Measurements from ENCODE around the gene LRIT1.

DNA sequence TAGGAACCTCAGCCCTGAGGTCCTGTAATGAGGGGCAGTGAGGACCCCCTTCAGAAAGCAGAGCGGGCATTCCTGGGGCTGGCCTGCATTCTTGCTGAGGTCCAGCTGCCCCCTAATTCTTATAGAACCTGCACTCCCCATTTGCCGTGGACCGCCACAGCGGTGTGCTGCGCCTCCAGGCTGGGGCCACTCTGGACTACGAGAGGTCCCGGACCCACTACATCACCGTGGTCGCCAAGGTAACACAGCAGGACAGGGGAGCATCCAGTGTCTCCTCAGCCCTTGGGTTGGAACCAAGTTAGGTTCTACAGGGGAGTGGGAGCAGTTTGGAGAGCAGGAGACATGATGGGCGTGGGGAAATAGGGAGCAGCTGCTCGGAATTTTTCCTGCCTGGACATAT is 39.7 kb downstream of the LRIT1 start:
- TF ChIP-seq EZH2 (IDR thresholded peaks at IDR 0.05; ENCODE audit: insufficient read depth, poor library complexity, severe bottlenecking), result no peak
- no peak for TF ChIP-seq EZH2phosphoT487 (IDR thresholded peaks at IDR 0.05; ENCODE audit: insufficient read depth, low read depth)

Data from GM23248 (cell line).